Spinal cord (tissue), 10 donors: Measurements from ENCODE around the gene IGFBP6. TPM values are rescaled to one million over a fixed set of nuclear protein-coding genes. Genes with fewer than 3 reads are reported as not detected.
"Not testable (repeated sequence)": the region's sequence is repeated elsewhere in the genome, so short reads cannot be mapped to it uniquely, and the experiment has no call there.

Experiments
- DNase-seq, 6 donors: peaks; one replicate each; pipeline versions ENCODE4 v3.0.0 to v3.0.0-alpha.2; 2013 to 2015; ENCODE audit warnings: low spot score in 6 of 6, low read depth in 4 of 6
- H3K27ac ChIP-seq: one replicate; pipeline ENCODE4 v1.5.1; 2013; ENCODE audit warnings: low read depth, low read length, control low read depth
- H3K27me3 ChIP-seq: one replicate; pipeline ENCODE4 v1.6.1; 2013; ENCODE audit warnings: low read length; ENCODE audit not compliant: control insufficient read depth, insufficient read depth
- H3K36me3 ChIP-seq: one replicate; pipeline ENCODE4 v1.6.1; 2013; ENCODE audit warnings: low read length; ENCODE audit not compliant: control insufficient read depth, insufficient read depth
- H3K4me1 ChIP-seq: one replicate; pipeline ENCODE4 v1.6.1; 2013; ENCODE audit warnings: low read length; ENCODE audit not compliant: control insufficient read depth, insufficient read depth
- H3K4me3 ChIP-seq: one replicate; pipeline ENCODE4 v1.5.1; 2013; ENCODE audit warnings: low read depth, low read length, control low read depth
- H3K9me3 ChIP-seq: one replicate; pipeline ENCODE4 v1.6.1; 2013; ENCODE audit warnings: low read length; ENCODE audit not compliant: control insufficient read depth, insufficient read depth
- WGBS: methylation state at CpG from one replicate; pipeline ENCODE4 v1.1.5; 2013; ENCODE audit warnings: missing lambda C conversion rate; ENCODE audit not compliant: insufficient coverage; 5-methylcytosine and 5-hydroxymethylcytosine counted together
- polyA plus RNA-seq, 2 donors: library from polyadenylated mRNA; unstranded; fragments of 120-200 nt; gene quantifications; one replicate each; pipeline ENCODE4 v1.2.1, GENCODE V29; 2013; ENCODE audit not compliant: insufficient read length in 2 of 2
- total RNA-seq, 2 donors: library from RNA; depleted of rRNA in 1 of 2; stranded (reverse); fragments of 120-200 nt in 1 of 2; fragments of >200 nt in 1 of 2; gene quantifications; one replicate each; pipeline versions ENCODE4 v1.2.3 to v1.2.4, GENCODE V29; 2013 to 2014
- donor health status: healthy.

Gene IGFBP6
- total and polyA plus RNA-seq, 4 donors: 33.5 to 149 (median 85.8) TPM

DNA sequence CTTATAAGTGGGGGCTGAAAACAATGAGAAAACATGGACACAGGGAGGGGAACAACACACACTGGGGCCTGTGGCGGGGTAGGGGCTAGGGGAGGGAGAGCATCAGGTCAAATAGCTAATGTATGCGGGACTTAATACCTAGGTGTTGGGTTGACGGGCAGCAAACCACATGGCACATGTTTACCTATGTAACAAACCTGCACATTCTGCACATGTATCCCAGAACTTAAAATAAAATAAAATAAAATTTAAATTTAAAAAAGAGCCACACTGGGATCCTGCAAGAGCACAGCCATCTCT lies 1.9 kb upstream of the IGFBP6 start:
- Histone ChIP-seq H3K27ac (peak overlapping the region; percentile 54), H3K4me1 (peaks cover 36% of the 10 kb centered on the region)
- DNase-seq, H3K27me3 ChIP-seq, H3K4me3 ChIP-seq, H3K9me3 ChIP-seq, H3K36me3 ChIP-seq: not testable (repeated sequence)
- no CpG with 5 or more reads among the region's 3 CpGs for WGBS

DNA sequence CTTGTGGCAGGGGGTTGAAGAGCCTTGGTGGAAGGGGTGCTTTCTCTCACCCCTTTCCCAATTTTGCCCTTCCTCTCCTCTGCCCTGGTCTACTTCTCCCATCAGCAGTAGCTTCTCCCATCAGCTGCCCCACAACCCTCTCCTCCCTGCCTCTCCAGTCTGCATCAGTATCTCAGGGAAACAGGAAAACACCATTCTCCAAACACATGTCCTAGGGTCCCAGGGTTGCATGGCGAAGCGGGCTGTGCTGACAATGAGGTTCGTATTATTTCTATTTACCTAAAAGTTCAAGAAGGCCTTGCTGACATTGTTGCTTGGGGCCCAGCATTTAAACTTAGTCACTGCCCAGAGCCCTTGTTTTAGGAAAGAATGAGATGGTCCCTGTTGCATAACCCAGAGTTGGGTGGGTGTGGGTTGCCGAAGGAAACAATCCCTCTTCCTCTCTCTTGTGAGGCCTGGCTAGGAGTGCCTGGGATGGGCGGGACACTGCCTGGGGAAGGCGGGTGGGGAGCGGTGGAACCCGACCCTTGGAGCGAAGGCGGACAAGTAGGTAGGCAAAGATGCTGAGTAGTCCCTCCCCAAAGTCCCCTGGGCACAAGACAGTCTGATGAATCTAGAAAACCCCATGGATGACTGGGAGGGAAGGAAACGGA lies 1.3 kb upstream of the IGFBP6 start:
- H3K4me1 ChIP-seq: peaks cover 36% of the 10 kb centered on the region
- peak overlapping the region; percentile 54 for H3K27ac ChIP-seq
- no peaks in the 10 kb centered on the region for H3K9me3 ChIP-seq
- peaks cover 6% of the 10 kb centered on the region for H3K27me3 ChIP-seq
- no peaks in the 10 kb centered on the region for H3K36me3 ChIP-seq
- DNase-seq: peak in 2 of 6 donors; percentile 3 to 45
- 28% methylated on average over 6 of the region's 11 CpGs for WGBS
- H3K4me3 ChIP-seq: no peak overlapping the region

DNA sequence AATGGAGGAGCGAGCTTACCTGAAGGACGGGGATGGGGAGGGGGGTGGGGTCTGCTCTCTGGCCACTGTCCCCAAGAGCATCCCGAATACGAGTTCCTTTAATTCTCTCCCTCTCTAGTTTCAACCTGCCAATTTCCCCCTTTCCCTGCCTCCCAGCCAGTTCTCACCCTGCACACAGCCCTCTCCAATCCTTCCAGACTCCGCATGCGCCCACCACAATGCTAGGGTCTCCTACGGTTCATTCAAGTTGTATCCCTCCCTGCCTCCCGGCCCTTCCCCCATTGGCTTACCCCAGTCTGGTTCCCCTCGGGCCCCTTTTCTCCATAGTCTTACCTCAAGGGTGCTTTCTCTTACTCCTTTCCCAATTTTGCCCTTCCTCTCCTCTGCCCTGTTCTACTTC lies 708 bp upstream of the IGFBP6 start:
- Histone ChIP-seq H3K4me3 (peak overlapping the region; percentile 54), H3K27ac (peak overlapping the region; percentile 90), H3K27me3 (peaks cover 6% of the 10 kb centered on the region), H3K9me3 (no peaks in the 10 kb centered on the region), H3K36me3 (no peaks in the 10 kb centered on the region), H3K4me1 (peaks cover 36% of the 10 kb centered on the region)
- DNase-seq: peak in 2 of 6 donors; percentile 35 to 38
- 11% methylated on average over 7 of the region's 9 CpGs for WGBS

DNA sequence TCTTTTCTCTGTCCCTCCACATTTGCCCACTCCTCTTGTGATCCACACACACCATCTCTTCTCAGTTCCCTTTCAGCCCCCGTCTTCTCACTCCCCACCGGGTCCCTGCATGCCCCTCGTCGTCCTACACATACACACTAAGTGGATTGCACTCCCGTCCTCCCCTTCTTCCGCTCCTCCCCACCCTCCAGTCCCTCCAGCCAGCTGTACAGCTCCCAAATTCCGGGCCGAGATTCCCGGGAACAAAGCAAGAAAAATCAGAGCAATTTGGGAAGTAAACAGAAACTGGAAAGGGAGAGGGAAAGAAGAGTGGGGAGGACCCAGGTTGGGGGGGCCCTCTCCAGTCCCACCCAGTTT lies 282 bp upstream of the IGFBP6 start:
- WGBS: 2% methylated on average over 5 of the region's 9 CpGs
- Histone ChIP-seq H3K9me3 (no peaks in the 10 kb centered on the region), H3K4me3 (peak overlapping the region; percentile 54), H3K4me1 (peaks cover 36% of the 10 kb centered on the region), H3K27me3 (peaks cover 6% of the 10 kb centered on the region), H3K36me3 (no peaks in the 10 kb centered on the region), H3K27ac (peak overlapping the region; percentile 90)
- peak in 3 of 6 donors; percentile 24 to 67 (median 57) for DNase-seq

DNA sequence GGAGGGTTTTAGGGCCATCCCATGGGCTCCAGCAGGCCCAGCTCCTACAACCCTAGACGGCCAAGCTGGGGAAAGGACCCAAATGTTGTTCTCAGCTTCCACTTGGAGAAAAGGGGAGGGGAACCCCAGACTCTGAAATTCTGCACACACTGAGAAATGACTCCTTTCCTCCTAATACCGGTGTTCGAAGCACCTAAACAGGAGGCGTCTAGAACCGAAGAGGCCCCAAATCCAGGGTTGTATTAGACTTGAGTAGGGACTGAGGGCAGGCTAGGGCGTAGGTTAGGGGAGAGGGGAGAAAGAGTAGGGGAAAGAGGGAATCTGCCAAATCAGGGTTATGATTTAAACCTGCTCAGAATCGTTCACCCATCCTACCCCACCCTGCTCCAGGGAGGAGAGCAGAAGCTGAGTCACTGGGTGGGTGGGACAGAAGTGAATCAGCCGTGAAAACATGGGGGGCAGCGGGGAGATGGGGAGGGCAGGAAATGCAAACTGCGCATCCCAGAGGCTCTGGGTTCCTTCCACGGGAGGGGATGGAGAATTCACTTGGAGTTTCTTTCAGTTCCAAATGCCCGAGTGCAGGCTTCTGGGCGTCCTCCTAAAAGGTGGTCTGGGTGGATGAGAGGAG lies 1.0 kb downstream of the IGFBP6 start:
- 69% methylated on average over 6 of the region's 13 CpGs for WGBS

DNA sequence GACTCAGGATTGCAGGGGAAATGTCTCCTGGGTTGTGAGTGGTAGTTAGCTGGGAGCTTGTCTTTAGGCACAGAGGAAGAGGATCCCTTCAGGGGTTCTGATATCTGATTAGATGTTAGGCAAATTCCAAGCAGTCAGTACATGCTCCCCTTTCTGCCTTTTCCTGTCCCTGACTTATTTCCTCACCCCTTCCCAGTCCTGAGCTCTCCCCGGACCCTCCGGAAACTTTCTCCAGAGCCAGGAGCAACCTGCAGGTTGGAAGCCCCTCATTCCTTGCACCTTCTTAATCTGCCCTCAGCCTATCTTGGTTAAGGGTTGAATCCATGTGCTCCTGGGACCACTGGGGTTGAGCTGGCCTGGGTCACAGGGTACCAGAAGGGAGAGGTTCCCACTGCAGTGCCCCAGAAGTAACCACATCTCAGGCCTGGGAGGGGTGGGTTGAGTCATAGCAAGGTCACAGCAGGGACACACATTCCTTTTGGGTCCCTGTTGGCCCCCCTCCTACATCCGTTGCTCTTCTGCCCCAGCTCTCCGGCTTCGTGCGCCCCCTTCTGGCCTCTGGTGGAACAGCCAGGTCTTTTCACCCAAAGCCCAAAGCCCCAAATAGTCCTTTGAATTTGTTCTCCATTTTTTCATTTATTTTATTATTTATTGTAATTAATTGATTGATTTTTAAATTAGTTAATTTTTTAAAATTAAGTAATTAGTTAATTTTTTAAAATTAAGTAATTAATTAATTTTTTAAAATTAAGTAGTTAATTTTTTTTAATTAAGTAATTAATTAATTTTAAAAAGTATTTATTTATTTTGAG lies 1.8 kb downstream of the IGFBP6 start:
- Histone ChIP-seq H3K4me1 (peaks cover 36% of the 10 kb centered on the region), H3K27me3 (peaks cover 6% of the 10 kb centered on the region), H3K36me3 (no peaks in the 10 kb centered on the region), H3K27ac (peak overlapping the region; percentile 90), H3K4me3 (peak overlapping the region; percentile 26), H3K9me3 (no peaks in the 10 kb centered on the region)
- 16% methylated on average over 5 of the region's 6 CpGs for WGBS
- DNase-seq: peak in 4 of 6 donors; percentile 43 to 88 (median 68)

More for the DNA sequence above, 1.0 kb downstream of the IGFBP6 start:
- peak in 1 of 6 donors; percentile 5 for DNase-seq
- H3K27me3 ChIP-seq: peaks cover 6% of the 10 kb centered on the region
- H3K4me3 ChIP-seq: peak overlapping the region; percentile 54
- H3K27ac ChIP-seq: peak overlapping the region; percentile 90
- H3K36me3 ChIP-seq: no peaks in the 10 kb centered on the region
- no peaks in the 10 kb centered on the region for H3K9me3 ChIP-seq
- H3K4me1 ChIP-seq: peaks cover 36% of the 10 kb centered on the region

DNA sequence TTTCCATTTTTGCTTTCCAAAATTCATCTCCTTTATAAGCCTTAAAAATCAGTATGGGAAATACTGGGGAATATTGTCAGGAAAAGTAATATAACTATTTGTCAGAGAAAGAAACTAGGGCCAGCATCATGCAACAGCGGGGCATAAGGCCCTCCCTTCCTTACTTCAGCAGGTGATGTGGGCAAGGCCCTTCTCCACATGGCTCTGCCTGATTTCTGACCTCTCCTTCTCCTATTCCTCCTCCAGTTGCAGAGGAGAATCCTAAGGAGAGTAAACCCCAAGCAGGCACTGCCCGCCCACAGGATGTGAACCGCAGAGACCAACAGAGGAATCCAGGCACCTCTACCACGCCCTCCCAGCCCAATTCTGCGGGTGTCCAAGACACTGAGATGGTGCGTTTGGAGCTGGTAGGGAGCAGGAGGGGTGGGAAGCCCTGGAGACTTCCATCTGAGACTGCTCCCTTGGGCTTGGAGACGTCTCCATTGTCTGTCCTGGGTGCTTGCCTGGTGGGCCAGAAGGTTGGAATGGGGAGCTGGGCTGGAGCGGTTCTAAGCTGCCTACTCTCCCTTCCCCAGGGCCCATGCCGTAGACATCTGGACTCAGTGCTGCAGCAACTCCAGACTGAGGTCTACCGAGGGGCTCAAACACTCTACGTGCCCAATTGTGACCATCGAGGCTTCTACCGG lies 3.1 kb downstream of the IGFBP6 start:
- DNase-seq: no peak
- H3K27ac ChIP-seq: no peak overlapping the region
- peaks cover 6% of the 10 kb centered on the region for H3K27me3 ChIP-seq
- 83% methylated on average over 11 of the region's 13 CpGs for WGBS
- no peaks in the 10 kb centered on the region for H3K36me3 ChIP-seq
- peaks cover 36% of the 10 kb centered on the region for H3K4me1 ChIP-seq
- no peak overlapping the region for H3K4me3 ChIP-seq
- no peaks in the 10 kb centered on the region for H3K9me3 ChIP-seq

DNA sequence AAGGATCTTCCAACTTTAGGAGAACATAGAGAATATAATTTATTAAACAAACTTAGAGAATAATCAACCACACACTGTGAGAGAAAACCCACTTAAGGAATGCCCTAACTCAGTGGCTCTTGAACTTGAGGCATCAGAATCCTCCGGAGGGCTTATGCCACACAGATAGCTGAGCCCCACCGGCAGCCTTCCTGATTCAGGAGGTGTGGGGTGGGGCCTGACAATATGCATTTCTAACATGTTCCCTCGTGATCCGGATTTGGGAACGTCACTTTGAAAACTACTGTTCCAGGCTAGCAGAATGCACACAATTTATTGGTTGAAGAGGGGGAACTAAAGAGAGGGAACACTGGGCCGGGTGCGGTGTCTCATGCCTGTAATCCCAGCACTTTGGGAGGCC lies 3.8 kb downstream of the IGFBP6 start:
- no peak overlapping the region for H3K4me3 ChIP-seq
- 76% methylated on average over 6 of the region's 7 CpGs for WGBS

DNA sequence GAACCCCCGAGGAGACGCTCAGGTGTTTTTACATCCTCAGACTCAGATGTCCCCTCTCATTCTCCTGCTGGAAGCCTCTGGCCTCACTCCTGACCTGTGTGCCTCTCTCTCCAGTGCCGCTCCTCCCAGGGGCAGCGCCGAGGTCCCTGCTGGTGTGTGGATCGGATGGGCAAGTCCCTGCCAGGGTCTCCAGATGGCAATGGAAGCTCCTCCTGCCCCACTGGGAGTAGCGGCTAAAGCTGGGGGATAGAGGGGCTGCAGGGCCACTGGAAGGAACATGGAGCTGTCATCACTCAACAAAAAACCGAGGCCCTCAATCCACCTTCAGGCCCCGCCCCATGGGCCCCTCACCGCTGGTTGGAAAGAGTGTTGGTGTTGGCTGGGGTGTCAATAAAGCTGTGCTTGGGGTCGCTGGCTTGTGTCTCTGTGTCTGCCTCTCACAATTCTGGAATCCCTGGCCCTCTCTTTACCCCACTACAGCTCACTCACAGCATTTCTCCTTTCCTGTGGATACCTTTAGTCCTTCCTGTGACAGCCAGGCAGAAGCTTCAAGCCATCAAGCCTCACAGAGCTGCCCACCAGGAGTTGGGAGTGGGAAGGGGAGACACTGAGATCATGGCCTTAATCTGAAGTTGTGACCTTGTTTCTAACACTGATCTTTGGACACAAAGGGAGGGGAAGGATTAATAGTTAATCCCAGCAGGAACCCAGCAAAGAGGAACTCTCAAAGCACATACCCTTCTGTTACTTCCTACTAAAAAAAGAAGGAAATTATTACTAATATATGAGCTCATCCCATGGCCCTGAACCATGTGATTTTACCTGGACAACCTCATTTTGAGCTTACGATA lies 4.7 kb downstream of the IGFBP6 start:
- H3K27me3 ChIP-seq: no peaks in the 10 kb centered on the region
- H3K4me1 ChIP-seq: peaks cover 23% of the 10 kb centered on the region
- WGBS: 88% methylated on average over 5 of the region's 12 CpGs
- no peak for DNase-seq
- no peaks in the 10 kb centered on the region for H3K36me3 ChIP-seq
- no peaks in the 10 kb centered on the region for H3K9me3 ChIP-seq
- no peak overlapping the region for H3K4me3 ChIP-seq
- H3K27ac ChIP-seq: no peak overlapping the region

More for the DNA sequence above, 3.8 kb downstream of the IGFBP6 start:
- peaks cover 3% of the 10 kb centered on the region for H3K27me3 ChIP-seq
- no peaks in the 10 kb centered on the region for H3K36me3 ChIP-seq
- no peak for DNase-seq
- no peak overlapping the region for H3K27ac ChIP-seq
- H3K9me3 ChIP-seq: no peaks in the 10 kb centered on the region
- peaks cover 32% of the 10 kb centered on the region for H3K4me1 ChIP-seq
